ENCODE data around the gene LIPA.
"Not testable (repeated sequence)": the region's sequence is repeated elsewhere in the genome, so short reads cannot be mapped to it uniquely, and the experiment has no call there.

LIPA gene

GRCh38 chr10:89262086-89263051 lies 10.8 kb upstream of the LIPA start:
- Histone ChIP-seq H3K27me3 (ENCODE audit: low read depth) (no peaks in the 10 kb centered on the region), H3K4me3 (no peak overlapping the region), H3K4me1 (peaks cover 9% of the 10 kb centered on the region; the same call in 1 of the 2 replicates), H3K36me3 (replicated peaks) (no peaks in the 10 kb centered on the region), H3K9me3 (no peaks in the 10 kb centered on the region; the same call in 1 of the 2 replicates)
- in situ Hi-C loops (cut with MboI; ENCODE audit: low sequenced_read_pairs) = no loop called here
- DNase-seq (ENCODE audit: low spot score in 2 of 2) = no peak

DNA sequence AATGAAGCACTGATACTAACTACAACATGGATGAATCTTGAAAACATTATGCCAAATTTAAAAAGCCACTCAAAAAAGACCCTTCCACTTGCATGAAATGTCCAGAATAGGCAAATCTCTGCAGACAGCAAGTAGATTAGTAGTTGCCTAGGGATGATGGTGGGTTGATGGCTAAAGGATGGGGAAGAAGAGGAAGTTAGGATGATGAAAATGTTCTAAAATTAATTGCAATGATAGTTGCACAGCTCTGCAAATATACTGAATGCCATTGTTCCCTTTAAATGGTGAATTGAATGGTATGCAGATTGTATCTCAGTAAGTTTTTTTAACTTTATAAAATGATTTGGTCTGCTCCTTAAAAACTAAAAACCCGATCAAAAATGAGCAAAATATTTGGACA lies 7.3 kb upstream of the LIPA start:
- no peak for DNase-seq (ENCODE audit: low spot score in 2 of 2)
- in situ Hi-C loops (cut with MboI; ENCODE audit: low sequenced_read_pairs) = no loop called here
- Histone ChIP-seq H3K36me3 (replicated peaks) (no peaks in the 10 kb centered on the region), H3K27me3 (ENCODE audit: low read depth) (no peaks in the 10 kb centered on the region), H3K4me1 (peaks cover 12% of the 10 kb centered on the region; the same call in 1 of the 2 replicates), H3K9me3 (peaks cover 6% of the 10 kb centered on the region; the same call in 1 of the 2 replicates), H3K4me3 (no peak overlapping the region)

- peaks cover 15% of the 10 kb centered on the region for H3K9me3 ChIP-seq
- peaks cover 12% of the 10 kb centered on the region; the same call in 1 of the 2 replicates for H3K4me1 ChIP-seq
- DNase-seq (ENCODE audit: low spot score in 2 of 2) = no peak
- H3K27me3 ChIP-seq (ENCODE audit: low read depth) = no peaks in the 10 kb centered on the region
- in situ Hi-C loops (cut with MboI; ENCODE audit: low sequenced_read_pairs) = no loop called here
- H3K4me3 ChIP-seq = no peak overlapping the region
- H3K36me3 ChIP-seq (replicated peaks) = no peaks in the 10 kb centered on the region
These were observed 6.0 kb upstream of the LIPA start for GRCh38 chr10:89257581-89257980.

- Histone ChIP-seq H3K4me1 (peaks cover 12% of the 10 kb centered on the region; the same call in 1 of the 2 replicates), H3K9me3 (peaks cover 15% of the 10 kb centered on the region), H3K27me3 (ENCODE audit: low read depth) (no peaks in the 10 kb centered on the region), H3K4me3 (no peak overlapping the region), H3K36me3 (replicated peaks) (no peaks in the 10 kb centered on the region)
- in situ Hi-C loops (cut with MboI; ENCODE audit: low sequenced_read_pairs) = no loop called here
- DNase-seq (ENCODE audit: low spot score in 2 of 2) = no peak
These were observed 5.4 kb upstream of the LIPA start for GRCh38 chr10:89256962-89257361.

- no peak for DNase-seq (ENCODE audit: low spot score in 2 of 2)
- Histone ChIP-seq H3K9me3 (peaks cover 15% of the 10 kb centered on the region), H3K36me3 (replicated peaks) (no peaks in the 10 kb centered on the region), H3K4me3 (no peak overlapping the region), H3K4me1 (peaks cover 12% of the 10 kb centered on the region; the same call in 1 of the 2 replicates), H3K27me3 (ENCODE audit: low read depth) (no peaks in the 10 kb centered on the region)
- in situ Hi-C loops (cut with MboI; ENCODE audit: low sequenced_read_pairs) = no loop called here
These were observed 4.8 kb upstream of the LIPA start for GRCh38 chr10:89256340-89256739.

GRCh38 chr10:89255793-89256192 lies 4.2 kb upstream of the LIPA start:
- H3K4me3 ChIP-seq = no peak overlapping the region
- no peak for DNase-seq (ENCODE audit: low spot score in 2 of 2)
- in situ Hi-C loops (cut with MboI; ENCODE audit: low sequenced_read_pairs) = no loop called here
- H3K36me3 ChIP-seq (replicated peaks) = no peaks in the 10 kb centered on the region
- H3K4me1 ChIP-seq = peaks cover 14% of the 10 kb centered on the region
- peaks cover 15% of the 10 kb centered on the region for H3K9me3 ChIP-seq
- no peaks in the 10 kb centered on the region for H3K27me3 ChIP-seq (ENCODE audit: low read depth)

DNA sequence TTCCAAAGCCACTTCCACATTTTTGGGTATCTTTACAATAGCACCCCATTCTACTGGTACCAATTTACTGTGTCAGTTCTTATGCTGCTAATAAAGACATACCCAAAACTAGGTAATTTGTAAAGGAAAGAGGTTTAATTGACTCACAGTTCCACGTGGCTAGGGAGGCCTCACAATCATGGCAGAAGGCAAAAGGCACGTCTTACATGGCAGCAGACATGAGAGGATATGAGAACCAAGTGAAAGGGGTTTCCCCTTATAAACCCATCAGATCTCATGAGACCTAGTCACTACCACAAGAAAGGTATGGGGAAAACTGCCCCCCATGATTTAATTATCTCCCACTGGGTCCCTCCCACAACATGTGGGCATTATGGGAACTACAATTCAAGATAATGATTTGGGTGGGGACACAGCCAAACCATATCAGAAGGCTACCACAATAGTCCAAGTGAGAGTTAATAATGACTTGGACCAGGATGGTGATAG lies 3.6 kb upstream of the LIPA start:
- DNase-seq (ENCODE audit: low spot score in 2 of 2); in situ Hi-C loops (cut with MboI; ENCODE audit: low sequenced_read_pairs); H3K27me3 ChIP-seq (ENCODE audit: low read depth); H3K36me3 ChIP-seq (replicated peaks); H3K4me3 ChIP-seq: not testable (repeated sequence)
- peaks cover 15% of the 10 kb centered on the region for H3K9me3 ChIP-seq
- peaks cover 14% of the 10 kb centered on the region for H3K4me1 ChIP-seq

DNA sequence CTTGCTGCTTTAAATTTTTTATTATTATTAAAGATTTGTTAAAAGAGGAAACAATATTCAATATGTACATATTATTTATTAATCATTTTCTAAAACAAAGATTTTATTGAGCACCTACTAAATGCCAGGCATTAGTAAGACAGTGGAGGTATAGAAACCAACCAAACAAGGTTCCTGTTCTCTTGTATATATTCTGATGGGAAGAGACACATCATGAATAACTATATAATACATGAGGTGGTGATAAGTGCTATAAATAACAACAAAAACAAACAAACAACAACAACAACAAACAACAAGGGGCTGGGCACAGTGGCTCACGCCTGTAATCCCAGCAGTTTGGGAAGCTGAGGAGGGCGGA lies 630 bp upstream of the LIPA start:
- in situ Hi-C loops (cut with MboI; ENCODE audit: low sequenced_read_pairs) = no loop called here
- peaks cover 7% of the 10 kb centered on the region for H3K4me1 ChIP-seq
- H3K4me3 ChIP-seq = peak overlapping the region; percentile 64; the same call in 1 of the 2 replicates

GRCh38 chr10:89250865-89251408 lies 638 bp downstream of the LIPA start:
- in situ Hi-C loops (cut with MboI; ENCODE audit: low sequenced_read_pairs) = no loop called here
- Histone ChIP-seq H3K36me3 (replicated peaks) (no peaks in the 10 kb centered on the region), H3K27me3 (ENCODE audit: low read depth) (no peaks in the 10 kb centered on the region), H3K4me3 (peak overlapping the region; percentile 64), H3K9me3 (peaks cover 15% of the 10 kb centered on the region), H3K4me1 (peaks cover 6% of the 10 kb centered on the region)
- peak in 1 of 2 experiments; percentile 21 for DNase-seq (ENCODE audit: low spot score in 2 of 2)

More for the DNA sequence above, 630 bp upstream of the LIPA start:
- Histone ChIP-seq H3K9me3 (peaks cover 15% of the 10 kb centered on the region), H3K27me3 (ENCODE audit: low read depth) (no peaks in the 10 kb centered on the region), H3K36me3 (replicated peaks) (no peaks in the 10 kb centered on the region)
- DNase-seq (ENCODE audit: low spot score in 2 of 2) = no peak

- in situ Hi-C loops (cut with MboI; ENCODE audit: low sequenced_read_pairs) = no loop called here
- no peaks in the 10 kb centered on the region for H3K27me3 ChIP-seq (ENCODE audit: low read depth)
- H3K9me3 ChIP-seq = peaks cover 10% of the 10 kb centered on the region
- H3K4me3 ChIP-seq = no peak overlapping the region
- H3K4me1 ChIP-seq = peaks cover 6% of the 10 kb centered on the region
- DNase-seq (ENCODE audit: low spot score in 2 of 2) = no peak
- no peaks in the 10 kb centered on the region for H3K36me3 ChIP-seq (replicated peaks)
These were observed 2.6 kb downstream of the LIPA start for GRCh38 chr10:89248990-89249389.

GRCh38 chr10:89247623-89248022 lies 4.0 kb downstream of the LIPA start:
- H3K36me3 ChIP-seq (replicated peaks); H3K9me3 ChIP-seq; H3K4me1 ChIP-seq; DNase-seq (ENCODE audit: low spot score in 2 of 2); H3K27me3 ChIP-seq (ENCODE audit: low read depth); H3K4me3 ChIP-seq; in situ Hi-C loops (cut with MboI; ENCODE audit: low sequenced_read_pairs): not testable (repeated sequence)

GRCh38 chr10:89245802-89246201 lies 5.8 kb downstream of the LIPA start:
- Histone ChIP-seq H3K9me3 (no peaks in the 10 kb centered on the region), H3K36me3 (replicated peaks) (no peaks in the 10 kb centered on the region), H3K27me3 (ENCODE audit: low read depth) (no peaks in the 10 kb centered on the region), H3K4me3 (no peak overlapping the region), H3K4me1 (peaks cover 5% of the 10 kb centered on the region)
- in situ Hi-C loops (cut with MboI; ENCODE audit: low sequenced_read_pairs) = no loop called here
- DNase-seq (ENCODE audit: low spot score in 2 of 2) = no peak

GRCh38 chr10:89242840-89243568 lies 8.6 kb downstream of the LIPA start:
- in situ Hi-C loops (cut with MboI; ENCODE audit: low sequenced_read_pairs) = no loop called here
- Histone ChIP-seq H3K9me3 (no peaks in the 10 kb centered on the region), H3K36me3 (replicated peaks) (no peaks in the 10 kb centered on the region), H3K27me3 (ENCODE audit: low read depth) (no peaks in the 10 kb centered on the region), H3K4me1 (0 out of 2 replicates have a peak, but pooled peaks cover 2% of the 10 kb centered on the region), H3K4me3 (no peak overlapping the region)
- no peak for DNase-seq (ENCODE audit: low spot score in 2 of 2)
